ENCODE data around the gene FASTKD3. TPM values are rescaled to one million over a fixed set of nuclear protein-coding genes. Genes with fewer than 3 reads are reported as not detected.

The FASTKD3 gene
- total RNA-seq, 1 experiment from 2014 or later: 23.6 TPM

- DNase-seq (ENCODE audit: low read depth in 1 of 2, low spot score in 2 of 2): no peak
- H3K4me3 ChIP-seq: peak overlapping the region; percentile 40; the same call in 1 of the 2 replicates
Measured at GRCh38 chr5:7851240-7851592, 17.6 kb downstream of the FASTKD3 start.

GRCh38 chr5:7850395-7851239 is 18.2 kb downstream of the FASTKD3 start, which contains the start of gene CFAP90:
Gene CFAP90, minus strand, starts transcription at chr5:7851133. Its CDS starts 112 bp downstream, at chr5:7851021.
- Histone ChIP-seq H3K27ac (no peak within 1 kb of the TSS), H3K27me3 (replicated peaks) (peaks cover 15% of the 10 kb centered on the region), H3K4me1 (replicated peaks) (peaks cover 6% of the 10 kb centered on the region), H3K4me3 (peak within 1 kb of the TSS; percentile 40), H3K36me3 (no peaks in the 10 kb centered on the region), H3K9me3 (replicated peaks) (peaks cover 3% of the 10 kb centered on the region)
- DNase-seq (ENCODE audit: low read depth in 1 of 2, low spot score in 2 of 2): peak; percentile 24 to 60

More at GRCh38 chr5:7851240-7851592, 17.6 kb downstream of the FASTKD3 start:
- H3K27me3 ChIP-seq (replicated peaks): peaks cover 15% of the 10 kb centered on the region
- H3K27ac ChIP-seq: no peak overlapping the region
- no peaks in the 10 kb centered on the region for H3K36me3 ChIP-seq
- H3K9me3 ChIP-seq (replicated peaks): peaks cover 3% of the 10 kb centered on the region
- H3K4me1 ChIP-seq (replicated peaks): peaks cover 6% of the 10 kb centered on the region

- H3K36me3 ChIP-seq: no peaks in the 10 kb centered on the region
- no peak for DNase-seq (ENCODE audit: low read depth in 1 of 2, low spot score in 2 of 2)
- H3K9me3 ChIP-seq (replicated peaks): peaks cover 3% of the 10 kb centered on the region
- peaks cover 6% of the 10 kb centered on the region for H3K4me1 ChIP-seq (replicated peaks)
- peaks cover 15% of the 10 kb centered on the region for H3K27me3 ChIP-seq (replicated peaks)
- H3K4me3 ChIP-seq: no peak overlapping the region
- no peak overlapping the region for H3K27ac ChIP-seq
Measured at GRCh38 chr5:7849681-7850394, 19.0 kb downstream of the FASTKD3 start.

GRCh38 chr5:7848296-7848695 is 20.5 kb downstream of the FASTKD3 start:
- no peak overlapping the region for H3K27ac ChIP-seq
- no peak for DNase-seq (ENCODE audit: low read depth in 1 of 2, low spot score in 2 of 2)
- H3K4me1 ChIP-seq (replicated peaks): peaks cover 6% of the 10 kb centered on the region
- no peaks in the 10 kb centered on the region for H3K36me3 ChIP-seq
- H3K4me3 ChIP-seq: no peak overlapping the region
- peaks cover 20% of the 10 kb centered on the region for H3K27me3 ChIP-seq (replicated peaks)
- peaks cover 3% of the 10 kb centered on the region for H3K9me3 ChIP-seq (replicated peaks)

GRCh38 chr5:7846327-7846726 is 22.5 kb downstream of the FASTKD3 start:
- H3K27ac ChIP-seq: no peak overlapping the region
- H3K4me3 ChIP-seq: no peak overlapping the region
- peaks cover 17% of the 10 kb centered on the region for H3K27me3 ChIP-seq (replicated peaks)
- no peak for DNase-seq (ENCODE audit: low read depth in 1 of 2, low spot score in 2 of 2)
- peaks cover 3% of the 10 kb centered on the region for H3K9me3 ChIP-seq (replicated peaks)
- H3K36me3 ChIP-seq: no peaks in the 10 kb centered on the region
- H3K4me1 ChIP-seq (replicated peaks): peaks cover 6% of the 10 kb centered on the region

- no peak overlapping the region for H3K4me3 ChIP-seq
- no peak for DNase-seq (ENCODE audit: low read depth in 1 of 2, low spot score in 2 of 2)
Measured at GRCh38 chr5:7845557-7845956, 23.3 kb downstream of the FASTKD3 start.

GRCh38 chr5:7844901-7845300 is 23.9 kb downstream of the FASTKD3 start:
- Histone ChIP-seq H3K36me3 (no peaks in the 10 kb centered on the region), H3K4me1 (replicated peaks) (no peaks in the 10 kb centered on the region), H3K4me3 (no peak overlapping the region), H3K27me3 (replicated peaks) (peaks cover 10% of the 10 kb centered on the region; the same call in 1 of the 2 replicates), H3K27ac (no peak overlapping the region), H3K9me3 (replicated peaks) (no peaks in the 10 kb centered on the region)
- DNase-seq (ENCODE audit: low read depth in 1 of 2, low spot score in 2 of 2): no peak

More at GRCh38 chr5:7845557-7845956, 23.3 kb downstream of the FASTKD3 start:
- no peak overlapping the region for H3K27ac ChIP-seq
- H3K4me1 ChIP-seq (replicated peaks): no peaks in the 10 kb centered on the region
- peaks cover 10% of the 10 kb centered on the region; the same call in 1 of the 2 replicates for H3K27me3 ChIP-seq (replicated peaks)
- H3K9me3 ChIP-seq (replicated peaks): no peaks in the 10 kb centered on the region
- no peaks in the 10 kb centered on the region for H3K36me3 ChIP-seq

- no peaks in the 10 kb centered on the region for H3K36me3 ChIP-seq
- no peak overlapping the region for H3K27ac ChIP-seq
- no peak overlapping the region for H3K4me3 ChIP-seq
- H3K27me3 ChIP-seq (replicated peaks): peaks cover 6% of the 10 kb centered on the region; the same call in 1 of the 2 replicates
- DNase-seq (ENCODE audit: low read depth in 1 of 2, low spot score in 2 of 2): no peak
- no peaks in the 10 kb centered on the region for H3K4me1 ChIP-seq (replicated peaks)
- no peaks in the 10 kb centered on the region for H3K9me3 ChIP-seq (replicated peaks)
Measured at GRCh38 chr5:7842531-7842930, 26.3 kb downstream of the FASTKD3 start.

- no peak for DNase-seq (ENCODE audit: low read depth in 1 of 2, low spot score in 2 of 2)
- Histone ChIP-seq H3K9me3 (replicated peaks) (no peaks in the 10 kb centered on the region; the same call in 1 of the 2 replicates), H3K27me3 (replicated peaks) (no peaks in the 10 kb centered on the region), H3K4me3 (no peak overlapping the region), H3K27ac (no peak overlapping the region), H3K36me3 (no peaks in the 10 kb centered on the region), H3K4me1 (replicated peaks) (no peaks in the 10 kb centered on the region)
Measured at GRCh38 chr5:7837403-7837802, 31.4 kb downstream of the FASTKD3 start.

GRCh38 chr5:7834982-7835381 is 33.8 kb downstream of the FASTKD3 start:
- no peaks in the 10 kb centered on the region; the same call in 1 of the 2 replicates for H3K27me3 ChIP-seq (replicated peaks)
- no peaks in the 10 kb centered on the region for H3K4me1 ChIP-seq (replicated peaks)
- H3K4me3 ChIP-seq: no peak overlapping the region
- no peaks in the 10 kb centered on the region; the same call in 1 of the 2 replicates for H3K9me3 ChIP-seq (replicated peaks)
- no peak overlapping the region for H3K27ac ChIP-seq
- no peaks in the 10 kb centered on the region for H3K36me3 ChIP-seq
- DNase-seq (ENCODE audit: low read depth in 1 of 2, low spot score in 2 of 2): no peak

- Histone ChIP-seq H3K4me1 (replicated peaks) (no peaks in the 10 kb centered on the region), H3K36me3 (no peaks in the 10 kb centered on the region), H3K27me3 (replicated peaks) (no peaks in the 10 kb centered on the region; the same call in 1 of the 2 replicates), H3K4me3 (no peak overlapping the region), H3K9me3 (replicated peaks) (no peaks in the 10 kb centered on the region), H3K27ac (no peak overlapping the region)
- no peak for DNase-seq (ENCODE audit: low read depth in 1 of 2, low spot score in 2 of 2)
Measured at GRCh38 chr5:7828269-7828668, 40.6 kb downstream of the FASTKD3 start.

- Histone ChIP-seq H3K4me3 (no peak overlapping the region), H3K27me3 (replicated peaks) (no peaks in the 10 kb centered on the region; the same call in 1 of the 2 replicates), H3K4me1 (replicated peaks) (no peaks in the 10 kb centered on the region), H3K9me3 (replicated peaks) (no peaks in the 10 kb centered on the region), H3K36me3 (no peaks in the 10 kb centered on the region), H3K27ac (no peak overlapping the region)
- no peak for DNase-seq (ENCODE audit: low read depth in 1 of 2, low spot score in 2 of 2)
Measured at GRCh38 chr5:7827610-7828009, 41.2 kb downstream of the FASTKD3 start.

- DNase-seq (ENCODE audit: low read depth in 1 of 2, low spot score in 2 of 2): no peak
- Histone ChIP-seq H3K27me3 (replicated peaks) (peaks cover 5% of the 10 kb centered on the region; the same call in 1 of the 2 replicates), H3K4me1 (replicated peaks) (no peaks in the 10 kb centered on the region), H3K36me3 (no peaks in the 10 kb centered on the region), H3K9me3 (replicated peaks) (no peaks in the 10 kb centered on the region), H3K27ac (no peak overlapping the region), H3K4me3 (no peak overlapping the region)
Measured at GRCh38 chr5:7825630-7826029, 43.2 kb downstream of the FASTKD3 start.

GRCh38 chr5:7824995-7825394 is 43.8 kb downstream of the FASTKD3 start:
- no peak for DNase-seq (ENCODE audit: low read depth in 1 of 2, low spot score in 2 of 2)
- no peak overlapping the region for H3K4me3 ChIP-seq
- H3K36me3 ChIP-seq: no peaks in the 10 kb centered on the region
- H3K27me3 ChIP-seq (replicated peaks): peaks cover 5% of the 10 kb centered on the region; the same call in 1 of the 2 replicates
- no peaks in the 10 kb centered on the region for H3K4me1 ChIP-seq (replicated peaks)
- no peak overlapping the region for H3K27ac ChIP-seq
- H3K9me3 ChIP-seq (replicated peaks): no peaks in the 10 kb centered on the region
